Progenitor cell of endocrine pancreas (in vitro differentiated cells): Measurements from ENCODE around the gene SAXO1. TPM values are rescaled to one million over a fixed set of nuclear protein-coding genes. Genes with fewer than 3 reads are reported as not detected.

Source experiments
- DNase-seq: peaks from one replicate; pipeline ENCODE4 v3.0.0; 2021; ENCODE audit warnings: low spot score; ENCODE audit not compliant: unreplicated experiment
- H3K27ac Mint-ChIP-seq: 2 replicates; pipeline ENCODE4 v1.8.0; 2021; ENCODE audit warnings: mild to moderate bottlenecking, moderate library complexity, mixed read lengths
- H3K27me3 Mint-ChIP-seq: 2 replicates; pipeline ENCODE4 v1.8.0; 2021; ENCODE audit warnings: mixed read lengths
- H3K36me3 Mint-ChIP-seq: 2 replicates; pipeline ENCODE4 v1.8.0; 2022; ENCODE audit warnings: mixed read lengths; ENCODE audit not compliant: insufficient read depth
- H3K4me1 Mint-ChIP-seq: 2 replicates; pipeline ENCODE4 v1.8.0; 2021; ENCODE audit warnings: low read depth, mixed read lengths
- H3K4me3 Mint-ChIP-seq: 2 replicates; pipeline ENCODE4 v1.8.0; 2021; ENCODE audit warnings: low read depth, mild to moderate bottlenecking, moderate library complexity, mixed read lengths
- H3K9me3 Mint-ChIP-seq: 2 replicates; pipeline ENCODE4 v1.8.0; 2021; ENCODE audit warnings: low read depth, mixed read lengths
- total RNA-seq: library from RNA; stranded (reverse); gene quantifications from 2 replicates; pipeline ENCODE4 v1.2.1, GENCODE V29; 2021
- TF ChIP-seq, protein P1 (sequence below): fragments of 200-600 bp; sonication (generic); IDR thresholded peaks from one replicate; pipeline ENCODE4 v1.5.0; 2021; ENCODE audit warnings: antibody characterized with exemption, mild to moderate bottlenecking; ENCODE audit not compliant: unreplicated experiment

Gene SAXO1
- total RNA-seq, 1 donor from 2014 or later = not detected

DNA sequence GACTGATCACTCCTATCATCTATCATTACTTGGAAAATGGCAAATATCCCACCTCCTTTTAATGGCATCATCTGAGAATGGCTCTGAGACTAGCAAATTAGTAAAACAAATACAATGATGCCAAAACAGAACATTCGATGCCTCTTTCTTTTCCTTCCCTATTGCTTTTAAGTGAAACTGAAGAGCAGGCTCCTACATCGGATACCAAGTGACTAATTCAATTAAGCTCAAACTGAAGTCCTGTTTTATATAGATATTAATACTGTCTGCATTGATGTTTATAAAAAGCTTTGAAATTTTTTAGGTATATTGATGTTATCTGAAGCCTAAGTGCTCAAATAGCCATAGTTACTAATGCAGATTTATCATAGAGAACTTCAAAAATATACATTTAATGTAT, 43.9 kb downstream of the SAXO1 start:
- Mint-ChIP-seq H3K27me3 (peaks cover 10% of the 10 kb centered on the region), H3K4me3 (no peak overlapping the region), H3K36me3 (no peaks in the 10 kb centered on the region), H3K27ac (no peak overlapping the region), H3K4me1 (peaks cover 11% of the 10 kb centered on the region), H3K9me3 (peaks cover 4% of the 10 kb centered on the region)
- DNase-seq = no peak
- TF ChIP-seq, protein P1, sequence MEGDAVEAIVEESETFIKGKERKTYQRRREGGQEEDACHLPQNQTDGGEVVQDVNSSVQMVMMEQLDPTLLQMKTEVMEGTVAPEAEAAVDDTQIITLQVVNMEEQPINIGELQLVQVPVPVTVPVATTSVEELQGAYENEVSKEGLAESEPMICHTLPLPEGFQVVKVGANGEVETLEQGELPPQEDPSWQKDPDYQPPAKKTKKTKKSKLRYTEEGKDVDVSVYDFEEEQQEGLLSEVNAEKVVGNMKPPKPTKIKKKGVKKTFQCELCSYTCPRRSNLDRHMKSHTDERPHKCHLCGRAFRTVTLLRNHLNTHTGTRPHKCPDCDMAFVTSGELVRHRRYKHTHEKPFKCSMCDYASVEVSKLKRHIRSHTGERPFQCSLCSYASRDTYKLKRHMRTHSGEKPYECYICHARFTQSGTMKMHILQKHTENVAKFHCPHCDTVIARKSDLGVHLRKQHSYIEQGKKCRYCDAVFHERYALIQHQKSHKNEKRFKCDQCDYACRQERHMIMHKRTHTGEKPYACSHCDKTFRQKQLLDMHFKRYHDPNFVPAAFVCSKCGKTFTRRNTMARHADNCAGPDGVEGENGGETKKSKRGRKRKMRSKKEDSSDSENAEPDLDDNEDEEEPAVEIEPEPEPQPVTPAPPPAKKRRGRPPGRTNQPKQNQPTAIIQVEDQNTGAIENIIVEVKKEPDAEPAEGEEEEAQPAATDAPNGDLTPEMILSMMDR = no peak

DNA sequence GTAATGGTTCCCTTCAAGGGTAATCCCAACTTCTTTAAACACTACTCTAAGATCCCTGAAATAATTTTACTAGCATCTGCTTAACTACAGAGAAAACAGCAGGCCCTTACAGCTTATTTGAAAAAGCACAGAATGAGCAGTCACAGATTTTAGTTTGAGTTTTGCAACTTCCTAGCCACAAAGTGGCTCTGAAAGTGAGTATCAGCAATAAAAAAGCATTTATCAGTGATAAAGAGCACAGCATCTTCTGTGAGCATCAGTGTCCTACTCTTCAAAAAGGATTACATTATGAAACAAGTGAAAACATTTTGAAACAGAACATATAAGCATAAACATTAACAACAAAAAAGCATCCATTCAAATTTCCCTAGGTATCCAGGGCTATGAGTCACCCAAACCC, 45.0 kb downstream of the SAXO1 start:
- no peak overlapping the region for H3K4me3 Mint-ChIP-seq
- H3K27me3 Mint-ChIP-seq = peaks cover 11% of the 10 kb centered on the region
- peaks cover 11% of the 10 kb centered on the region for H3K4me1 Mint-ChIP-seq
- TF ChIP-seq, protein P1 = no peak
- no peak overlapping the region for H3K27ac Mint-ChIP-seq
- peaks cover under 1% of the 10 kb centered on the region for H3K36me3 Mint-ChIP-seq
- peaks cover 6% of the 10 kb centered on the region for H3K9me3 Mint-ChIP-seq
- no peak for DNase-seq

DNA sequence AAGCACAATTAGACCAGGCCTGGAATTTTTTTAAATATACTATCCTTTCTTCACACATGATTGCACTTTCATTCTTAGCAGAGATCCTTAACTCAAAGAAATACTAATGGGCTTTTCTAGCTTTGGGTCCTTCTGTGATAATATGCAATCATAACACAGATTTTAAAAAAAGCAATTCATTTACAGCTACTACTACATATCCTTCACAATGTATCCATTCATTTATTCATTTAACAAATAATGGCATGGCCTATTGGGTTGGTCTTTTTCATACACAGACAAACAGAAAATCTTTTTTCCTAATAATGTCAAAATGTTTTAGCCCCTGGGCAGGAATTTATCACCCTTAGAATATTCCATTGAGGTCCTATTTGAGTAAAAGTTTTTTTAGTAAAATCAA, 47.0 kb downstream of the SAXO1 start:
- Mint-ChIP-seq H3K27me3 (peaks cover 18% of the 10 kb centered on the region), H3K9me3 (peaks cover 10% of the 10 kb centered on the region), H3K36me3 (peaks cover 1% of the 10 kb centered on the region), H3K27ac (no peak overlapping the region), H3K4me3 (no peak overlapping the region), H3K4me1 (peaks cover 11% of the 10 kb centered on the region)
- DNase-seq = no peak
- TF ChIP-seq, protein P1 = no peak

DNA sequence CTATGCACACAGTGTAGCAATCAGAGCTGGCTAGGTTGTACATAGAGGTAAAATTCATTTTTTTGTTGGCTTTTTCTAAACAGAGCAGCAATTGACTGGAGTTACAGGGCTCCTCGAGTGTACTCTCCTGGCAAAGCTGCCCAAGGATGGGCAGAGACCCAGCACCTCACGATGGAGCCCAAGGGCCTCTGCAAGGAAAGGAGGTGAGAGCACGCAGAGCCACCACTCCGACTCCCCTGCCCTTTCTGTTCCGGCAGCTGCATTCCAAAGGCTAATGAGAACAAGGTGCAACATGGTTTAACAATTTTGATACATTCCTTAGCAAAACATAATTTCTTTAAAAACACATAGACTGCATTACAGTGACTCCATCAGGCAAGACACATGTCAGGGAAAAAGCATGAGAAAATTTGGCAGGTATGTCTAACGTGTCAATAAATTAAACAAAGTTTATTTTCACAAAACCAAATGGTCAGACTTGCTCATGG, 47.5 kb downstream of the SAXO1 start:
- TF ChIP-seq, protein P1 = no peak
- H3K27me3 Mint-ChIP-seq = peaks cover 18% of the 10 kb centered on the region
- no peak overlapping the region for H3K4me3 Mint-ChIP-seq
- H3K36me3 Mint-ChIP-seq = peaks cover 1% of the 10 kb centered on the region
- no peak overlapping the region for H3K27ac Mint-ChIP-seq
- DNase-seq = no peak
- H3K9me3 Mint-ChIP-seq = peaks cover 10% of the 10 kb centered on the region
- peaks cover 11% of the 10 kb centered on the region for H3K4me1 Mint-ChIP-seq

DNA sequence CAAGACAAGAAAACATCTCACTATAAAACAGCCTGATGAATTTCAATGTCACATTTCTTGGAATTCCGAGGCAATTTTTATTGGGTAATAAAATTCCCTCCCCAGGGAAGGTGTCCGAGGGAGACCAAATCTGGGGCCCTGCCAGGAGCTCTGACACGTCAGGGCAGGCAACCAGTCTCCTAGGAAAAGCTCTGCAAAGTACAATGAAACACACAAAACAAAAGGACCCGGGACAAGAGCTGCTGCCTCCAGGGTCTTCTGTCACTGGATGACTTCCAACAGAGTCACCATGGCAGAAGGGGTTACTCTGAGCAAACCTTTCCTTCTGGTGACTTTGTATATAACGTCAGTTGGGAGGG, 50.8 kb downstream of the SAXO1 start:
- peaks cover 1% of the 10 kb centered on the region for H3K36me3 Mint-ChIP-seq
- peaks cover 11% of the 10 kb centered on the region for H3K4me1 Mint-ChIP-seq
- DNase-seq = no peak
- no peak overlapping the region for H3K27ac Mint-ChIP-seq
- H3K4me3 Mint-ChIP-seq = no peak overlapping the region
- TF ChIP-seq, protein P1 = no peak
- peaks cover 10% of the 10 kb centered on the region for H3K9me3 Mint-ChIP-seq
- H3K27me3 Mint-ChIP-seq = peaks cover 19% of the 10 kb centered on the region
